ENCODE measurements around the gene MINDY3.

Gene MINDY3

GRCh38 chr10:15871823-15872222 is 11.5 kb upstream of the MINDY3 start:
- no peaks in the 10 kb centered on the region for H3K4me1 ChIP-seq (ENCODE audit: control insufficient read depth, insufficient read depth, low read length)
- no peaks in the 10 kb centered on the region for H3K9me3 ChIP-seq (ENCODE audit: control insufficient read depth, insufficient read depth, low read length)
- H3K4me3 ChIP-seq (ENCODE audit: low read depth, low read length): no peak overlapping the region
- peaks cover 12% of the 10 kb centered on the region for H3K27me3 ChIP-seq (ENCODE audit: control insufficient read depth, insufficient read depth, low read length)
- H3K36me3 ChIP-seq (ENCODE audit: control insufficient read depth, insufficient read depth, low read length): no peaks in the 10 kb centered on the region
- H3K9ac ChIP-seq (ENCODE audit: low read depth, low read length): no peak overlapping the region

- Histone ChIP-seq H3K27me3 (ENCODE audit: control insufficient read depth, insufficient read depth, low read length) (peaks cover 21% of the 10 kb centered on the region), H3K9ac (ENCODE audit: low read depth, low read length) (no peak overlapping the region), H3K36me3 (ENCODE audit: control insufficient read depth, insufficient read depth, low read length) (no peaks in the 10 kb centered on the region), H3K4me1 (ENCODE audit: control insufficient read depth, insufficient read depth, low read length) (no peaks in the 10 kb centered on the region), H3K4me3 (ENCODE audit: low read depth, low read length) (no peak overlapping the region), H3K9me3 (ENCODE audit: control insufficient read depth, insufficient read depth, low read length) (no peaks in the 10 kb centered on the region)
Measured at GRCh38 chr10:15869935-15870334, 9.6 kb upstream of the MINDY3 start.

GRCh38 chr10:15868006-15868405 is 7.7 kb upstream of the MINDY3 start:
- H3K4me3 ChIP-seq (ENCODE audit: low read depth, low read length): no peak overlapping the region
- H3K9me3 ChIP-seq (ENCODE audit: control insufficient read depth, insufficient read depth, low read length): no peaks in the 10 kb centered on the region
- no peak overlapping the region for H3K9ac ChIP-seq (ENCODE audit: low read depth, low read length)
- no peaks in the 10 kb centered on the region for H3K36me3 ChIP-seq (ENCODE audit: control insufficient read depth, insufficient read depth, low read length)
- no peaks in the 10 kb centered on the region for H3K4me1 ChIP-seq (ENCODE audit: control insufficient read depth, insufficient read depth, low read length)
- H3K27me3 ChIP-seq (ENCODE audit: control insufficient read depth, insufficient read depth, low read length): peaks cover 38% of the 10 kb centered on the region

- no peaks in the 10 kb centered on the region for H3K4me1 ChIP-seq (ENCODE audit: control insufficient read depth, insufficient read depth, low read length)
- no peaks in the 10 kb centered on the region for H3K9me3 ChIP-seq (ENCODE audit: control insufficient read depth, insufficient read depth, low read length)
- H3K36me3 ChIP-seq (ENCODE audit: control insufficient read depth, insufficient read depth, low read length): no peaks in the 10 kb centered on the region
- H3K27me3 ChIP-seq (ENCODE audit: control insufficient read depth, insufficient read depth, low read length): peaks cover 41% of the 10 kb centered on the region
- H3K9ac ChIP-seq (ENCODE audit: low read depth, low read length): no peak overlapping the region
- H3K4me3 ChIP-seq (ENCODE audit: low read depth, low read length): no peak overlapping the region
Measured at GRCh38 chr10:15865304-15865703, 5.0 kb upstream of the MINDY3 start.

- no peaks in the 10 kb centered on the region for H3K4me1 ChIP-seq (ENCODE audit: control insufficient read depth, insufficient read depth, low read length)
- peaks cover 41% of the 10 kb centered on the region for H3K27me3 ChIP-seq (ENCODE audit: control insufficient read depth, insufficient read depth, low read length)
- no peaks in the 10 kb centered on the region for H3K36me3 ChIP-seq (ENCODE audit: control insufficient read depth, insufficient read depth, low read length)
- no peak overlapping the region for H3K4me3 ChIP-seq (ENCODE audit: low read depth, low read length)
- H3K9ac ChIP-seq (ENCODE audit: low read depth, low read length): no peak overlapping the region
- H3K9me3 ChIP-seq (ENCODE audit: control insufficient read depth, insufficient read depth, low read length): no peaks in the 10 kb centered on the region
Measured at GRCh38 chr10:15864419-15864818, 4.1 kb upstream of the MINDY3 start.

- no peak overlapping the region for H3K4me3 ChIP-seq (ENCODE audit: low read depth, low read length)
- H3K27me3 ChIP-seq (ENCODE audit: control insufficient read depth, insufficient read depth, low read length): peaks cover 40% of the 10 kb centered on the region
- no peaks in the 10 kb centered on the region for H3K36me3 ChIP-seq (ENCODE audit: control insufficient read depth, insufficient read depth, low read length)
- no peaks in the 10 kb centered on the region for H3K9me3 ChIP-seq (ENCODE audit: control insufficient read depth, insufficient read depth, low read length)
- no peaks in the 10 kb centered on the region for H3K4me1 ChIP-seq (ENCODE audit: control insufficient read depth, insufficient read depth, low read length)
- no peak overlapping the region for H3K9ac ChIP-seq (ENCODE audit: low read depth, low read length)
Measured at GRCh38 chr10:15863733-15864132, 3.4 kb upstream of the MINDY3 start.

- Histone ChIP-seq H3K4me3 (ENCODE audit: low read depth, low read length) (no peak overlapping the region), H3K9me3 (ENCODE audit: control insufficient read depth, insufficient read depth, low read length) (no peaks in the 10 kb centered on the region), H3K27me3 (ENCODE audit: control insufficient read depth, insufficient read depth, low read length) (peaks cover 37% of the 10 kb centered on the region), H3K36me3 (ENCODE audit: control insufficient read depth, insufficient read depth, low read length) (no peaks in the 10 kb centered on the region), H3K9ac (ENCODE audit: low read depth, low read length) (no peak overlapping the region), H3K4me1 (ENCODE audit: control insufficient read depth, insufficient read depth, low read length) (no peaks in the 10 kb centered on the region)
Measured at GRCh38 chr10:15863323-15863722, 3.0 kb upstream of the MINDY3 start.

GRCh38 chr10:15860692-15861201 is 440 bp upstream of the MINDY3 start:
- peaks cover 23% of the 10 kb centered on the region for H3K27me3 ChIP-seq (ENCODE audit: control insufficient read depth, insufficient read depth, low read length)
- H3K9ac ChIP-seq (ENCODE audit: low read depth, low read length): no peak overlapping the region
- no peaks in the 10 kb centered on the region for H3K4me1 ChIP-seq (ENCODE audit: control insufficient read depth, insufficient read depth, low read length)
- peak overlapping the region; percentile 92 for H3K4me3 ChIP-seq (ENCODE audit: low read depth, low read length)
- no peaks in the 10 kb centered on the region for H3K36me3 ChIP-seq (ENCODE audit: control insufficient read depth, insufficient read depth, low read length)
- no peaks in the 10 kb centered on the region for H3K9me3 ChIP-seq (ENCODE audit: control insufficient read depth, insufficient read depth, low read length)

- H3K36me3 ChIP-seq (ENCODE audit: control insufficient read depth, insufficient read depth, low read length): no peaks in the 10 kb centered on the region
- H3K9me3 ChIP-seq (ENCODE audit: control insufficient read depth, insufficient read depth, low read length): no peaks in the 10 kb centered on the region
- peak overlapping the region; percentile 77 for H3K9ac ChIP-seq (ENCODE audit: low read depth, low read length)
- H3K27me3 ChIP-seq (ENCODE audit: control insufficient read depth, insufficient read depth, low read length): peaks cover 15% of the 10 kb centered on the region
- no peaks in the 10 kb centered on the region for H3K4me1 ChIP-seq (ENCODE audit: control insufficient read depth, insufficient read depth, low read length)
- peak overlapping the region; percentile 92 for H3K4me3 ChIP-seq (ENCODE audit: low read depth, low read length)
Measured at GRCh38 chr10:15859509-15859905, 800 bp downstream of the MINDY3 start.

- Histone ChIP-seq H3K36me3 (ENCODE audit: control insufficient read depth, insufficient read depth, low read length) (no peaks in the 10 kb centered on the region), H3K9ac (ENCODE audit: low read depth, low read length) (no peak overlapping the region), H3K4me1 (ENCODE audit: control insufficient read depth, insufficient read depth, low read length) (no peaks in the 10 kb centered on the region), H3K27me3 (ENCODE audit: control insufficient read depth, insufficient read depth, low read length) (peaks cover 10% of the 10 kb centered on the region), H3K9me3 (ENCODE audit: control insufficient read depth, insufficient read depth, low read length) (no peaks in the 10 kb centered on the region), H3K4me3 (ENCODE audit: low read depth, low read length) (peak overlapping the region; percentile 92)
Measured at GRCh38 chr10:15858861-15859281, 1.4 kb downstream of the MINDY3 start.

- H3K27me3 ChIP-seq (ENCODE audit: control insufficient read depth, insufficient read depth, low read length): peaks cover 2% of the 10 kb centered on the region
- H3K4me3 ChIP-seq (ENCODE audit: low read depth, low read length): no peak overlapping the region
- H3K4me1 ChIP-seq (ENCODE audit: control insufficient read depth, insufficient read depth, low read length): no peaks in the 10 kb centered on the region
- no peak overlapping the region for H3K9ac ChIP-seq (ENCODE audit: low read depth, low read length)
- H3K9me3 ChIP-seq (ENCODE audit: control insufficient read depth, insufficient read depth, low read length): no peaks in the 10 kb centered on the region
- H3K36me3 ChIP-seq (ENCODE audit: control insufficient read depth, insufficient read depth, low read length): no peaks in the 10 kb centered on the region
Measured at GRCh38 chr10:15857107-15857575, 3.2 kb downstream of the MINDY3 start.

- Histone ChIP-seq H3K4me3 (ENCODE audit: low read depth, low read length) (no peak overlapping the region), H3K36me3 (ENCODE audit: control insufficient read depth, insufficient read depth, low read length) (no peaks in the 10 kb centered on the region)
Measured at GRCh38 chr10:15856328-15857015, 3.8 kb downstream of the MINDY3 start.

More at GRCh38 chr10:15856328-15857015, 3.8 kb downstream of the MINDY3 start:
- Histone ChIP-seq H3K27me3 (ENCODE audit: control insufficient read depth, insufficient read depth, low read length) (peaks cover 2% of the 10 kb centered on the region), H3K9ac (ENCODE audit: low read depth, low read length) (no peak overlapping the region), H3K4me1 (ENCODE audit: control insufficient read depth, insufficient read depth, low read length) (no peaks in the 10 kb centered on the region), H3K9me3 (ENCODE audit: control insufficient read depth, insufficient read depth, low read length) (no peaks in the 10 kb centered on the region)
